ENCODE data around the gene IDUA.

The IDUA gene

GRCh38 chr4:1013225-1014073 lies 26.6 kb downstream of the IDUA start:
- Histone ChIP-seq H3K27me3 (ENCODE audit: insufficient read depth, insufficient read length) (peaks cover 88% of the 10 kb centered on the region), H3K4me1 (ENCODE audit: insufficient read depth, insufficient read length) (peaks cover 42% of the 10 kb centered on the region), H3K36me3 (ENCODE audit: insufficient read depth, insufficient read length, low read length) (peaks cover 6% of the 10 kb centered on the region), H3K9ac (ENCODE audit: insufficient read length, low read depth) (peak overlapping the region; percentile 56), H3K9me3 (ENCODE audit: insufficient read depth, low read length) (no peaks in the 10 kb centered on the region), H3K4me3 (ENCODE audit: insufficient read length, low read depth) (no peak overlapping the region)
- TF ChIP-seq SUZ12 (IDR thresholded peaks at IDR 0.05; ENCODE audit: extremely low read depth, insufficient read depth, insufficient read length): no peak
- no peak for TF ChIP-seq ZNF274 (IDR thresholded peaks at IDR 0.05; ENCODE audit: low read depth, low read length)
- no peak for TF ChIP-seq YY1 (IDR thresholded peaks at IDR 0.05; ENCODE audit: insufficient read depth, insufficient read length)
- DNase-seq (ENCODE audit: low read depth, low spot score): no peak

- Histone ChIP-seq H3K9ac (ENCODE audit: insufficient read length, low read depth) (no peak overlapping the region), H3K4me3 (ENCODE audit: insufficient read length, low read depth) (no peak overlapping the region), H3K4me1 (ENCODE audit: insufficient read depth, insufficient read length) (peaks cover 43% of the 10 kb centered on the region), H3K9me3 (ENCODE audit: insufficient read depth, low read length) (no peaks in the 10 kb centered on the region), H3K27me3 (ENCODE audit: insufficient read depth, insufficient read length) (peaks cover 89% of the 10 kb centered on the region), H3K36me3 (ENCODE audit: insufficient read depth, insufficient read length, low read length) (peaks cover 6% of the 10 kb centered on the region)
- no peak for TF ChIP-seq SUZ12 (IDR thresholded peaks at IDR 0.05; ENCODE audit: extremely low read depth, insufficient read depth, insufficient read length)
- no peak for TF ChIP-seq ZNF274 (IDR thresholded peaks at IDR 0.05; ENCODE audit: low read depth, low read length)
- no peak for TF ChIP-seq YY1 (IDR thresholded peaks at IDR 0.05; ENCODE audit: insufficient read depth, insufficient read length)
- no peak for DNase-seq (ENCODE audit: low read depth, low spot score)
Observed at GRCh38 chr4:1014291-1015167, 27.7 kb downstream of the IDUA start.

GRCh38 chr4:1015179-1015578 lies 28.3 kb downstream of the IDUA start:
- no peaks in the 10 kb centered on the region for H3K9me3 ChIP-seq (ENCODE audit: insufficient read depth, low read length)
- H3K4me3 ChIP-seq (ENCODE audit: insufficient read length, low read depth): no peak overlapping the region
- peaks cover 46% of the 10 kb centered on the region for H3K4me1 ChIP-seq (ENCODE audit: insufficient read depth, insufficient read length)
- H3K9ac ChIP-seq (ENCODE audit: insufficient read length, low read depth): no peak overlapping the region
- peaks cover 89% of the 10 kb centered on the region for H3K27me3 ChIP-seq (ENCODE audit: insufficient read depth, insufficient read length)
- DNase-seq (ENCODE audit: low read depth, low spot score): no peak
- peaks cover 6% of the 10 kb centered on the region for H3K36me3 ChIP-seq (ENCODE audit: insufficient read depth, insufficient read length, low read length)
- no peak for TF ChIP-seq SUZ12 (IDR thresholded peaks at IDR 0.05; ENCODE audit: extremely low read depth, insufficient read depth, insufficient read length)
- TF ChIP-seq ZNF274 (IDR thresholded peaks at IDR 0.05; ENCODE audit: low read depth, low read length): no peak
- no peak for TF ChIP-seq YY1 (IDR thresholded peaks at IDR 0.05; ENCODE audit: insufficient read depth, insufficient read length)

GRCh38 chr4:1015746-1016145 lies 28.9 kb downstream of the IDUA start:
- H3K9me3 ChIP-seq (ENCODE audit: insufficient read depth, low read length): no peaks in the 10 kb centered on the region
- H3K4me1 ChIP-seq (ENCODE audit: insufficient read depth, insufficient read length): peaks cover 42% of the 10 kb centered on the region
- DNase-seq (ENCODE audit: low read depth, low spot score): no peak
- no peak overlapping the region for H3K4me3 ChIP-seq (ENCODE audit: insufficient read length, low read depth)
- no peak for TF ChIP-seq ZNF274 (IDR thresholded peaks at IDR 0.05; ENCODE audit: low read depth, low read length)
- TF ChIP-seq YY1 (IDR thresholded peaks at IDR 0.05; ENCODE audit: insufficient read depth, insufficient read length): no peak
- TF ChIP-seq SUZ12 (IDR thresholded peaks at IDR 0.05; ENCODE audit: extremely low read depth, insufficient read depth, insufficient read length): no peak
- H3K9ac ChIP-seq (ENCODE audit: insufficient read length, low read depth): peak overlapping the region; percentile 32
- H3K27me3 ChIP-seq (ENCODE audit: insufficient read depth, insufficient read length): peaks cover 85% of the 10 kb centered on the region
- peaks cover 6% of the 10 kb centered on the region for H3K36me3 ChIP-seq (ENCODE audit: insufficient read depth, insufficient read length, low read length)

- DNase-seq (ENCODE audit: low read depth, low spot score): no peak
- Histone ChIP-seq H3K4me3 (ENCODE audit: insufficient read length, low read depth) (no peak overlapping the region), H3K9me3 (ENCODE audit: insufficient read depth, low read length) (no peaks in the 10 kb centered on the region), H3K27me3 (ENCODE audit: insufficient read depth, insufficient read length) (peaks cover 89% of the 10 kb centered on the region), H3K9ac (ENCODE audit: insufficient read length, low read depth) (no peak overlapping the region), H3K4me1 (ENCODE audit: insufficient read depth, insufficient read length) (peaks cover 43% of the 10 kb centered on the region), H3K36me3 (ENCODE audit: insufficient read depth, insufficient read length, low read length) (peaks cover 8% of the 10 kb centered on the region)
- TF ChIP-seq ZNF274 (IDR thresholded peaks at IDR 0.05; ENCODE audit: low read depth, low read length): no peak
- no peak for TF ChIP-seq SUZ12 (IDR thresholded peaks at IDR 0.05; ENCODE audit: extremely low read depth, insufficient read depth, insufficient read length)
- no peak for TF ChIP-seq YY1 (IDR thresholded peaks at IDR 0.05; ENCODE audit: insufficient read depth, insufficient read length)
Observed at GRCh38 chr4:1017211-1017610, 30.4 kb downstream of the IDUA start.

- no peak overlapping the region for H3K9ac ChIP-seq (ENCODE audit: insufficient read length, low read depth)
- H3K27me3 ChIP-seq (ENCODE audit: insufficient read depth, insufficient read length): peaks cover 87% of the 10 kb centered on the region
- no peak for DNase-seq (ENCODE audit: low read depth, low spot score)
- no peaks in the 10 kb centered on the region for H3K9me3 ChIP-seq (ENCODE audit: insufficient read depth, low read length)
- no peak overlapping the region for H3K4me3 ChIP-seq (ENCODE audit: insufficient read length, low read depth)
- TF ChIP-seq YY1 (IDR thresholded peaks at IDR 0.05; ENCODE audit: insufficient read depth, insufficient read length): no peak
- TF ChIP-seq ZNF274 (IDR thresholded peaks at IDR 0.05; ENCODE audit: low read depth, low read length): no peak
- TF ChIP-seq SUZ12 (IDR thresholded peaks at IDR 0.05; ENCODE audit: extremely low read depth, insufficient read depth, insufficient read length): no peak
- H3K36me3 ChIP-seq (ENCODE audit: insufficient read depth, insufficient read length, low read length): peaks cover 13% of the 10 kb centered on the region
- H3K4me1 ChIP-seq (ENCODE audit: insufficient read depth, insufficient read length): peaks cover 47% of the 10 kb centered on the region
Observed at GRCh38 chr4:1017706-1018105, 30.9 kb downstream of the IDUA start.

Data from NT2/D1 (cell line).